Breast epithelium (tissue), 4 donors: ENCODE measurements around the gene FAM83E. TPM values are rescaled to one million over a fixed set of nuclear protein-coding genes. Genes with fewer than 3 reads are reported as not detected.
A peak's percentile ranks its signal among the peaks of the same experiment; 100 is the strongest.

Experiments used
- DNase-seq, 2 donors: peaks; one replicate each; pipeline ENCODE4 v3.0.0-alpha.2; 2019; ENCODE audit warnings: low spot score in 2 of 2
- H3K27ac ChIP-seq, 2 donors: fragments of 200-600 bp; sonication (generic) in 1 of 2; one replicate each; pipeline ENCODE4 v1.5.1; 2016 to 2019; ENCODE audit warnings: mild to moderate bottlenecking in 1 of 2
- H3K27me3 ChIP-seq, 2 donors: fragments of 200-600 bp; sonication (generic) in 1 of 2; one replicate each; pipeline versions ENCODE4 v1.5.1 to v1.6.0; 2017 to 2019; ENCODE audit warnings: control low read depth in 1 of 2, mild to moderate bottlenecking in 1 of 2
- H3K36me3 ChIP-seq: fragments of 200-600 bp; one replicate; pipeline ENCODE4 v1.5.1; 2019
- H3K4me1 ChIP-seq, 2 donors: fragments of 200-600 bp; sonication (generic); one replicate each; pipeline ENCODE4 v1.5.1; 2016 to 2019; ENCODE audit warnings: control low read depth in 1 of 2
- H3K4me3 ChIP-seq, 3 donors: fragments of 200-600 bp; sonication (generic); 1 replicate in 2 of 3; 2 replicates in 1 of 3; pipeline ENCODE4 v1.5.1; 2016 to 2019; ENCODE audit warnings: mild to moderate bottlenecking in 3 of 3, moderate library complexity in 2 of 3
- H3K9me3 ChIP-seq, 2 donors: fragments of 200-600 bp; sonication (generic) in 1 of 2; one replicate each; pipeline ENCODE4 v1.5.1; 2016 to 2019; ENCODE audit warnings: control low read depth in 1 of 2
- POLR2A ChIP-seq: fragments of 450-650 bp; IDR thresholded peaks from one replicate; pipeline ENCODE4 v1.6.1; 2016; ENCODE audit warnings: antibody characterized with exemption, mild to moderate bottlenecking, moderate library complexity
- POLR2AphosphoS5 ChIP-seq, 3 donors: sonication (generic); formaldehyde crosslinking; IDR thresholded peaks; one replicate each; pipeline ENCODE4 v1.6.1; 2017; ENCODE audit warnings: antibody characterized with exemption in 3 of 3
- intact Hi-C: fragments of 100-400 bp; cut with DNase I; formaldehyde crosslinking; loops from one replicate; pipeline ENCODE4 v1.15.1; 2023; ENCODE audit warnings: low total_unique reads
- total RNA-seq, 3 donors: library from RNA; depleted of rRNA; stranded (reverse); fragments of >200 nt; gene quantifications; one replicate each; pipeline ENCODE4 v1.1.0, GENCODE V29; 2016
- TF ChIP-seq, protein P1 (sequence below), 3 donors: fragments of 450-650 bp; IDR thresholded peaks; one replicate each; pipeline ENCODE4 v1.5.1; 2016 to 2017; ENCODE audit warnings: antibody characterized with exemption in 3 of 3, mild to moderate bottlenecking in 3 of 3, moderate library complexity in 3 of 3

Gene FAM83E
- 1 to 10 TPM in 2 of 3 donors, not detected in 1; 3.3 to 5.6 TPM for total RNA-seq

DNA sequence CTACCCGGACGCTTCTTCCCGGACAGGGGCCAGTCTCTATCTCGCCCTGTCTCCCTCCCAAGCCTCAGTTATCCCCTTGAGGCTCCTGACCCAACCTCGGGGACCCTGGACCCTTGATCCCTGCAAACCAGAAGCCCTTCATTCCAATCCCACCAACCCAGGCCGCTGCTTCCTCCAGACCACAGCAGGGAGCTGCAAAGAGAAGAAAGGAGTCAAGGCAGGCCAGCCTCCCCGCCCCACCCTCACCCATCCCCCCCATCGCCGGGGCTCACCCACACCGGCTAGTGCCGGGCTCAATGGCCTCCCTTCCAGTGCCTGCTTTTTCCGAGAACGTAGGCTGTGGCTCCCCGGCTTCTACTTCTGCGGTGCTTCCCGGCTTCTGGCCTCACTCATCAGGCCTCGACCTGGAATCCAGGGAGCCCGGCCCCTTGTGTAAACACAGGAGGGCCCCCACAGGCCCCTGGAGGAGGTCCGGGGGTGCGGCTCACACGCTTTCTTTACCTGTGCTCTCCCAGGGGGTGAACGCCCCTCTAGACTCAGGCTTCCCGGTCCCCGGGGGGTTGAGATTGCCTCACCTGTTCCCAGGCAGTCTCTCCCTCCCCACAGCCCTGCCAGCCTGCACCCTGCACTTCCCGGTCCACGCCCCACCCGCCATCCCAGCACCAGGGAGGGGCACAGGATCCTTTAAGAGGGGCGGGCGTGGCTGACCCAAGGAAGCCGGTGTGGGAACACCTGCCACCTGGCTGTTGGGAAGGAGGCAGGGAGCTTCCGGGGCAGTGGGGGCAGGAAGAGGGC is at the start of gene FAM83E:
Gene FAM83E, minus strand, starts transcription at position 641 of the 795 bp plus-strand sequence. CDS start 1,704 bp downstream, outside the sequence.
- TF ChIP-seq POLR2AphosphoS5 (IDR thresholded peaks at IDR 0.05) (peak in 1 of 3 donors; percentile 12), POLR2A (no peak)
- peak within 1 kb of the TSS in 1 of 3 donors; percentile 16 for H3K4me3 ChIP-seq
- no peak for DNase-seq
- peak within 1 kb of the TSS; percentile 63 to 93 for H3K27ac ChIP-seq
- H3K9me3 ChIP-seq, result no peaks in the 10 kb centered on the region
- no peaks in the 10 kb centered on the region for H3K27me3 ChIP-seq
- H3K36me3 ChIP-seq, result no peaks in the 10 kb centered on the region
- intact Hi-C loops, result no loop called here
- H3K4me1 ChIP-seq, result peaks cover 4 to 27% of the 10 kb centered on the region in 2 donors

DNA sequence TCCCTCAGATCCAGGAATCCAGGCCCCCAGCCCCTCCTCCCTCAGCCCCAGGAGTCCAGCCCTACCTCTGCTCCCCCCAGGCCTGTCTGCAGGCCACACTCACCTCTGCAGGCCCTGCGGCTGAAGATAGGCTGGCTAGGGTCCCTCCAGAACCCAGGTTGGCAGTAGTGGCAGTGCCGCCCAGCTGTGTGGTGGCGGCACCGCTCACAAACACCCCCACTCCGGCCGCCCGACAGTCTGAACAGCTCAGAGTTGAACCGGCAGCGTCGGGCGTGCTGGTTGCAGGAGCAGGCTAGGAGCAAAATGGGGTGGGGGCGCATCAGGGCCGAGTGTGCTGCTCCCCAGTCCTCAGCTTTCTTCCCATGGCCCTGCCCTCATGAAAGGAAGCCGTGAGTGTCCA is 49.6 kb upstream of the FAM83E start:
- TF ChIP-seq POLR2AphosphoS5 (IDR thresholded peaks at IDR 0.05), result no peak
- no peak for DNase-seq
- no peaks in the 10 kb centered on the region for H3K36me3 ChIP-seq
- intact Hi-C loops, result no loop called here
- no peaks in the 10 kb centered on the region for H3K9me3 ChIP-seq
- no peak overlapping the region for H3K27ac ChIP-seq
- H3K4me3 ChIP-seq, result no peak overlapping the region
- H3K27me3 ChIP-seq, result no peaks in the 10 kb centered on the region
- H3K4me1 ChIP-seq, result no peaks in the 10 kb centered on the region

DNA sequence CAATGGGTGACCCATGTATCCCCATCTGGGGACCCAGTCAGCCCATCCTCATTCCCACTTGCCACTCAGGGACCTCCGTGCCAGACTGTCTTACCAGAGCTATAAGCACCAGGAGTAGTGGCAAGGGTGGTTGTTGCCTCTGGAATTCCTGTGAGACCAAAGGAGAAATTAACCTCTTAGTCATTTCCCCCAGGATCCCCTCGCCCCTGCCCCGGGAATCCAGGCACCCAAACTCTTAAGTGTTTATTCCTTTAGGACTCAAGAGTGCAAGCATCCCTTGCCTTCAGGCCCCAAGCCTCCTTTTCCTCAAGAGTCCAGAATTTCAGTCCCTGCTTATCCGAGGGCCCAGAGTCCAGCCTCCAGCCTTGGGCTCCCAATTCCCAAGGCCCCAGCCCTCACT is 48.8 kb upstream of the FAM83E start:
- Histone ChIP-seq H3K27ac (no peak overlapping the region), H3K36me3 (no peaks in the 10 kb centered on the region), H3K4me1 (no peaks in the 10 kb centered on the region), H3K9me3 (no peaks in the 10 kb centered on the region), H3K4me3 (no peak overlapping the region), H3K27me3 (no peaks in the 10 kb centered on the region)
- intact Hi-C loops, result no loop called here
- TF ChIP-seq POLR2A, result no peak
- no peak for TF ChIP-seq POLR2AphosphoS5 (IDR thresholded peaks at IDR 0.05)
- TF ChIP-seq, protein P1, sequence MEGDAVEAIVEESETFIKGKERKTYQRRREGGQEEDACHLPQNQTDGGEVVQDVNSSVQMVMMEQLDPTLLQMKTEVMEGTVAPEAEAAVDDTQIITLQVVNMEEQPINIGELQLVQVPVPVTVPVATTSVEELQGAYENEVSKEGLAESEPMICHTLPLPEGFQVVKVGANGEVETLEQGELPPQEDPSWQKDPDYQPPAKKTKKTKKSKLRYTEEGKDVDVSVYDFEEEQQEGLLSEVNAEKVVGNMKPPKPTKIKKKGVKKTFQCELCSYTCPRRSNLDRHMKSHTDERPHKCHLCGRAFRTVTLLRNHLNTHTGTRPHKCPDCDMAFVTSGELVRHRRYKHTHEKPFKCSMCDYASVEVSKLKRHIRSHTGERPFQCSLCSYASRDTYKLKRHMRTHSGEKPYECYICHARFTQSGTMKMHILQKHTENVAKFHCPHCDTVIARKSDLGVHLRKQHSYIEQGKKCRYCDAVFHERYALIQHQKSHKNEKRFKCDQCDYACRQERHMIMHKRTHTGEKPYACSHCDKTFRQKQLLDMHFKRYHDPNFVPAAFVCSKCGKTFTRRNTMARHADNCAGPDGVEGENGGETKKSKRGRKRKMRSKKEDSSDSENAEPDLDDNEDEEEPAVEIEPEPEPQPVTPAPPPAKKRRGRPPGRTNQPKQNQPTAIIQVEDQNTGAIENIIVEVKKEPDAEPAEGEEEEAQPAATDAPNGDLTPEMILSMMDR (IDR thresholded peaks at IDR 0.05), result no peak
- no peak for DNase-seq

DNA sequence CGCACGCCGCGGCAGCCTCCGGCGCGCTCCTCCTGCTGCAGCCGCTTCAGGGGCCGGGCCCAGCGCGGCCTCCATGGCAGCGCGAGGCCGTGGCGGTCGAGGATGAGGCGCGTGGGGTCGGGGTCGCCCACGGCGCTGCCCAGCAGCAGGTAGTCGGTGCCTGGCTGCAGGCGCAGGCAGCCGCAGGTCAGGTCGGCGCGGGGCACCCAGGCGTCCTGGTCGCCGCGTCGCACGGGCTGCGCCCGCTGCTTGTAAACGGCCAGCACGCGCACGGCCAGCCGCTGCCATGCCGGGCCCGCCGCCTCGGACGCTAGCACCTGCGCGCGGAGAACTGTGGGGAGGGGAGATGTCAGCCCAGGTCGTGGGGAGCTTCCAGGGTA is 46.8 kb upstream of the FAM83E start:
- no peak overlapping the region for H3K27ac ChIP-seq
- intact Hi-C loops, result no loop called here
- H3K27me3 ChIP-seq, result no peaks in the 10 kb centered on the region
- H3K4me3 ChIP-seq, result no peak overlapping the region
- TF ChIP-seq, protein P1 (IDR thresholded peaks at IDR 0.05), result no peak
- TF ChIP-seq POLR2A, result no peak
- no peak for TF ChIP-seq POLR2AphosphoS5 (IDR thresholded peaks at IDR 0.05)
- no peaks in the 10 kb centered on the region for H3K4me1 ChIP-seq
- H3K9me3 ChIP-seq, result no peaks in the 10 kb centered on the region
- no peak for DNase-seq
- no peaks in the 10 kb centered on the region for H3K36me3 ChIP-seq

DNA sequence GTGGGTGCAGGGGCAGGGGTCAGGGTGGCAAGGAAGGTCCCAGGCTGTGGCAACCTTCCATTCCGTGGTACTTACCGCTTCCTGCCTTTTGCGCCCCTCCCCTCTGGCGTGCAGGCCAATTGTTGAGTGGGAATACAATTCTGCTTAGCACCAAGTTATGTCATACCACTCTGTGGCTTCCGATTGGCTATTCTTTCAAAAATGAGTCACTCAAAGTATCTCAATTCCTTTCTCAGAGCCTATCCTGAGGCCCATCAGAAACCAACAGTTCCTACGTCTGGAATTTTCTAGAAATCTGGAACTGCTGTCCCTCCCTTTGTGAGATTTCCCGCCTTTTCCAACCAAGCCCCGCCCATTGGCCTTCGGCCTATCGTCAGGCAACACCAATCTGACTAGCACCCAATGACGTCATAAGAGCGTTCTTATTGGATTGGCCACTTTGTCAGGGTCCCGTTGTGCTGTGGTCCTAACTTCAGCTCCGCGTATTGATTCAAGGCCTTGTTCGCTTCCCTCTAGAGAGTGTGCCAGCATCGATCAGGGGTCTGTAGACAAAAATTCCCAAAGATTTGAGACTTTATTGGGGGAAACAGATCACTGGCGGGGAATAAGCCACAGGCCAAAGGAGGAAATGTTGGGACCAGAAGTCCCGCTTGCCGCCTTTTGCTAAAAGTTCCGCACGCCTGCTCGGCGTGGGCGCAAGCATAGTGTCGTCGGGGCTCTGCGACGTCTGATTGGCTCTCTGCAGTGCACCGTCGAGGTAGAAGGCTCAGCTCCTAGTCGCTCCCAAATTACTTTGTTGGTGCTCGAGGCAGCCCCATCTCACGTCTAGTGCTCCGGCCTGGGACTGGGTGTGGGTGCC is 46.2 kb upstream of the FAM83E start:
- Histone ChIP-seq H3K27ac (peak overlapping the region; percentile 10 to 51), H3K9me3 (no peaks in the 10 kb centered on the region), H3K4me1 (no peaks in the 10 kb centered on the region), H3K36me3 (no peaks in the 10 kb centered on the region), H3K4me3 (peak overlapping the region in 1 of 3 donors; percentile 44), H3K27me3 (no peaks in the 10 kb centered on the region)
- intact Hi-C loops, result no loop called here
- TF ChIP-seq, protein P1 (IDR thresholded peaks at IDR 0.05), result no peak
- no peak for TF ChIP-seq POLR2A
- peak in 1 of 2 donors; percentile 83 for DNase-seq

DNA sequence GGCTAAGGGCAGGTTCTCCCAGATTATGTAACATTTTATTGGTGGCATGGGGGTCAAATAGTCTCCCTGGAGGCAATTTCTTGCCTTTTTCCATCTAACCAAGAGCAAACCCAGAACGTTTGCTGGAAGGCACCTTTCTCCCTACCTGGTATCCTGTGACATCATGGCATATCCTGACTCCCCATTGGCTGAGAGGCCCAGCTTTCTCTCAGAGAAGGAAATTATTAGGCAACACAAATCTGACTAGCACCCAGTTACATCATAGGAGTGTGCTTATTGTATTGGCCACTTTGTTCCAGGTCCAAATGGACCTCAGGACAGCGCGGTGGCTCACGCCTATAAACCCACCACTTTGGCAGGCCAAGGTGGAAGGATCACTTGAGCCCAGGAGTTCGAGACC is 44.9 kb upstream of the FAM83E start:
- H3K4me3 ChIP-seq, result no peak overlapping the region
- H3K4me1 ChIP-seq, result no peaks in the 10 kb centered on the region
- intact Hi-C loops, result no loop called here

More for the DNA sequence above, 44.9 kb upstream of the FAM83E start:
- Histone ChIP-seq H3K27me3 (no peaks in the 10 kb centered on the region), H3K9me3 (no peaks in the 10 kb centered on the region), H3K27ac (no peak overlapping the region), H3K36me3 (no peaks in the 10 kb centered on the region)
- DNase-seq, result no peak
- TF ChIP-seq POLR2AphosphoS5 (IDR thresholded peaks at IDR 0.05) (no peak), POLR2A (no peak)
- TF ChIP-seq, protein P1 (IDR thresholded peaks at IDR 0.05), result no peak
